PFSK-1 (cell line): ENCODE data around the gene APOL6.

Source experiments
- FOXP2 ChIP-seq: optimal IDR thresholded peaks from 2 replicates; pipeline ENCODE3; 2011; ENCODE audit warnings: borderline replicate concordance, control low read depth, inconsistent platforms; ENCODE audit not compliant: insufficient read depth; ENCODE audit errors: extremely low read length, extremely low read depth
- POLR2AphosphoS5 ChIP-seq: IDR thresholded peaks from 2 replicates; pipeline ENCODE4 v1.6.1; 2012; ENCODE audit warnings: low read depth, mild to moderate bottlenecking, control low read depth, low read length, moderate library complexity
- REST ChIP-seq, 2 experiments: IDR thresholded peaks; 2 replicates each; pipeline versions ENCODE4 v1.6.1 to v1.8.0; 2011 to 2012; ENCODE audit warnings: low read depth in 2 of 2, low read length in 2 of 2, control low read depth in 1 of 2, inconsistent platforms in 1 of 2, mild to moderate bottlenecking in 1 of 2, moderate library complexity in 1 of 2; ENCODE audit not compliant: insufficient read depth in 1 of 2
- SIN3A ChIP-seq: IDR thresholded peaks from 2 replicates; pipeline ENCODE4 v1.6.1; 2012; ENCODE audit warnings: mild to moderate bottlenecking, low read length, moderate library complexity, borderline replicate concordance; ENCODE audit not compliant: insufficient read depth
- TAF1 ChIP-seq: IDR thresholded peaks from 2 replicates; pipeline ENCODE4 v1.6.1; 2012; ENCODE audit warnings: low read length, control low read depth, borderline replicate concordance; ENCODE audit not compliant: insufficient read depth

Gene APOL6

GRCh38 chr22:35630891-35631290 is 17.4 kb upstream of the APOL6 start:
- TF ChIP-seq SIN3A (no peak), POLR2AphosphoS5 (no peak), REST (IDR thresholded peaks at IDR 0.05; ENCODE audit: insufficient read depth in 1 of 2, low read depth in 2 of 2, low read length in 2 of 2) (no peak), FOXP2 (no peak), TAF1 (no peak)

- no peak for TF ChIP-seq FOXP2
- no peak for TF ChIP-seq REST (IDR thresholded peaks at IDR 0.05; ENCODE audit: insufficient read depth in 1 of 2, low read depth in 2 of 2, low read length in 2 of 2)
- TF ChIP-seq POLR2AphosphoS5, result no peak
- TF ChIP-seq TAF1, result no peak
- TF ChIP-seq SIN3A, result no peak
These were observed 16.6 kb upstream of the APOL6 start for GRCh38 chr22:35631597-35631996.

- no peak for TF ChIP-seq TAF1
- no peak for TF ChIP-seq FOXP2
- TF ChIP-seq SIN3A, result no peak
- no peak for TF ChIP-seq REST (IDR thresholded peaks at IDR 0.05; ENCODE audit: insufficient read depth in 1 of 2, low read depth in 2 of 2, low read length in 2 of 2)
- no peak for TF ChIP-seq POLR2AphosphoS5
These were observed 15.3 kb upstream of the APOL6 start for GRCh38 chr22:35632935-35633334.

GRCh38 chr22:35633520-35633919 is 14.7 kb upstream of the APOL6 start:
- TF ChIP-seq REST (IDR thresholded peaks at IDR 0.05; ENCODE audit: insufficient read depth in 1 of 2, low read depth in 2 of 2, low read length in 2 of 2), result no peak
- TF ChIP-seq FOXP2, result no peak
- TF ChIP-seq TAF1, result no peak
- TF ChIP-seq SIN3A, result no peak
- TF ChIP-seq POLR2AphosphoS5, result no peak

- TF ChIP-seq FOXP2 (peak; percentile 84), POLR2AphosphoS5 (no peak), REST (IDR thresholded peaks at IDR 0.05; ENCODE audit: insufficient read depth in 1 of 2, low read depth in 2 of 2, low read length in 2 of 2) (no peak)
These were observed 14.2 kb upstream of the APOL6 start for GRCh38 chr22:35634015-35634414.
